Epithelial cell of proximal tubule (primary cell): ENCODE data around the gene DHRS1. TPM values are rescaled to one million over a fixed set of nuclear protein-coding genes. Genes with fewer than 3 reads are reported as not detected.
A peak's percentile ranks its signal among the peaks of the same experiment; 100 is the strongest.

Experiments used
- DNase-seq: peaks from one replicate; pipeline ENCODE4 v3.0.0-alpha.2; 2011; ENCODE audit warnings: low read depth
- H3K4me3 ChIP-seq: 2 replicates; pipeline ENCODE4 v1.5.1; 2011; ENCODE audit warnings: low read depth, mild to moderate bottlenecking, low read length
- total RNA-seq: library from RNA; depleted of rRNA; stranded (reverse); fragments of >200 nt; gene quantifications from 2 replicates; pipeline ENCODE4 v1.2.3, GENCODE V29; 2015
- TF ChIP-seq, protein P1 (sequence below): conservative IDR thresholded peaks from 2 replicates; pipeline ENCODE4 v1.5.1; 2012; ENCODE audit warnings: low read depth, mild to moderate bottlenecking, low read length

DHRS1 gene
- 25.7 and 26.4 TPM in 2 replicates for total RNA-seq

DNA sequence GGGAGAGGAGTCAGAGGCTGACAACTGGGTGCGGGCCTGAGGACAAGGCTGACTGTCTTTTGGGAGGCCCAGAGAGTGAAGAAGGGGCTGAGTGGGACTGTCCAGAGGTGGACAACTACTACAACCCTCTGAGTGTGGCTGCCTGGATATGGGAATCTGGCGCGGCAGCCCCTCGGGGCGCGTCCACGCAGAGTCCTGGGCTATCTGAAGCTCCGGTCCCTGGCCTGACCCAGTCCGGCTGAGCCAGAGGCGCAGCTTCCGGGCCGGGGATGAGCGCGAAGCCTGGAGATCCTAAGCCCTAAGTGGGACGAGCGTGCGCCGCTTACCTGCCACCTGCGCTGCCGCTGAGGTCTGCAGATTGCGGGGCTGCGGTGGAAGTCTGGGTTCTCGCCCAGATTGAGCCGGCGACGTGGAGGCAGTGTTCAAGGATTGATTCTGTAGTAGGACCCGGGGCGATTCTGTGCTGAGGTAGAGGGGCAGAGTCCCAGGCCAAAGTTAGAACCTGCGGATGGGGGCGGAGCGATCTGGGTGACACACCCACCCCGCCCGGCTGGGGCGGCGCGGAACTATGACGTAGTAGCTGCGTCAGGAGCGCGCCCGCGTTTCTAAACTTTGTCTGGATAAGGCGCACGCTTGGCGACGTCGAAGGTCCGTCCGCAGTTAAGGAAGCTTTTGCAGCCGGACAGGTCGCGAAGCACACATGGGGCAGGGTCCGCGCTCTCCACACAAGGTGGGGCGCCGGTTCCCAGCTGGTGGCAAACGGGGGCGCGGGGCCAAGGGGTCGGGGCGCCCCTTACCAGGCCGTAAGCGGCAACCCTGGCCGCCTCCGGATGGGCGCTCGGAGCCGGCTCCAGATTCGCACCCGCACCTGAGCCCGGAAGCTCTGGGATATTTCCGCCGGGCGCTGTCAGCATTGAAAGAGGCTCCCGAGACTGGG is at the start of gene DHRS1, which contains the start of gene NOP9:
TSS of gene DHRS1 (minus strand) at position 526 of the 937 bp plus-strand sequence. CDS start 674 bp downstream, outside the sequence.
TSS of gene NOP9 (plus strand) at position 596 of the 937 bp plus-strand sequence. CDS start at position 701, 105 bp downstream.
- no peak for DNase-seq
- peak within 1 kb of the TSS; percentile 91 for H3K4me3 ChIP-seq
- TF ChIP-seq, protein P1, sequence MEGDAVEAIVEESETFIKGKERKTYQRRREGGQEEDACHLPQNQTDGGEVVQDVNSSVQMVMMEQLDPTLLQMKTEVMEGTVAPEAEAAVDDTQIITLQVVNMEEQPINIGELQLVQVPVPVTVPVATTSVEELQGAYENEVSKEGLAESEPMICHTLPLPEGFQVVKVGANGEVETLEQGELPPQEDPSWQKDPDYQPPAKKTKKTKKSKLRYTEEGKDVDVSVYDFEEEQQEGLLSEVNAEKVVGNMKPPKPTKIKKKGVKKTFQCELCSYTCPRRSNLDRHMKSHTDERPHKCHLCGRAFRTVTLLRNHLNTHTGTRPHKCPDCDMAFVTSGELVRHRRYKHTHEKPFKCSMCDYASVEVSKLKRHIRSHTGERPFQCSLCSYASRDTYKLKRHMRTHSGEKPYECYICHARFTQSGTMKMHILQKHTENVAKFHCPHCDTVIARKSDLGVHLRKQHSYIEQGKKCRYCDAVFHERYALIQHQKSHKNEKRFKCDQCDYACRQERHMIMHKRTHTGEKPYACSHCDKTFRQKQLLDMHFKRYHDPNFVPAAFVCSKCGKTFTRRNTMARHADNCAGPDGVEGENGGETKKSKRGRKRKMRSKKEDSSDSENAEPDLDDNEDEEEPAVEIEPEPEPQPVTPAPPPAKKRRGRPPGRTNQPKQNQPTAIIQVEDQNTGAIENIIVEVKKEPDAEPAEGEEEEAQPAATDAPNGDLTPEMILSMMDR = no peak

DNA sequence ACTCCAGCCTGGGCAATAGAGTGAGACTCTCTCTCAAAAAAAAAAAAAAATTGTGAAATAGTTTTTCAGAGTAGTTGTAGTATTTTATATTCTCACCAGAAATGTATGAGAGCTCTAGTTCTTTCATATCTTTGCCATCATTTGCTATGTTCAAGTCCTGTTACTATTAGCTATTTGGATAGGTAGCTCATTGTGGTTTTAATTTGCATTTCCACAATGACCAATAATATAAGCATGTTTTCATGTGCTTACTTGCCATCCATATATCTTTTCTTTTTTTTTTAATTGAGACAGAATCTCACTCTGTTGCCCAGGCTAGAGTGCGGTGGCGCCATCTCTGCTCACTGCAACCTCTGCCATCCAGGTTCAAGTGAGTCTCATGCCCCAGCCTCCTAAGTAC is 48.6 kb upstream of the DHRS1 start:
- no peak overlapping the region for H3K4me3 ChIP-seq
- DNase-seq = no peak
- TF ChIP-seq, protein P1 = no peak

DNA sequence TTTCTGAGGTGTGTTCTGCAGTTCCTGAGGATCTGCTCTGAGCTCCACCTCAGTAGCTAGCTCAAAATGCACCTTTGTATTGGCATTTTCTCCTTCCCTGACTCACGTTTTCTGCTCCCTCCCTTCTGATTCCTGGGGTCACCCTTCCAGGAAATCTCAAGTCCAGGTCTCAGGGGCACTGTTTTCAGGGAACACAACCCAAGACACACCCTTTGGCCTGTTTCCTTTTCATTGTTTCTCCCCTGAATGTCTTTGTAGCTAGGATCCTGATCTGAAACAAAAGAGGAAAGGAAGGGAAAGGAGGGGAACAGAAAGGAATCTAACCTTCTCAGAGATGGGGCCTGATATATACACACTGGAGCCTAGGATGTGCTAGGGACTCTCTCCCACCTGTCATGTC is 47.6 kb upstream of the DHRS1 start:
- H3K4me3 ChIP-seq = no peak overlapping the region
- TF ChIP-seq, protein P1 = no peak
- DNase-seq = no peak

DNA sequence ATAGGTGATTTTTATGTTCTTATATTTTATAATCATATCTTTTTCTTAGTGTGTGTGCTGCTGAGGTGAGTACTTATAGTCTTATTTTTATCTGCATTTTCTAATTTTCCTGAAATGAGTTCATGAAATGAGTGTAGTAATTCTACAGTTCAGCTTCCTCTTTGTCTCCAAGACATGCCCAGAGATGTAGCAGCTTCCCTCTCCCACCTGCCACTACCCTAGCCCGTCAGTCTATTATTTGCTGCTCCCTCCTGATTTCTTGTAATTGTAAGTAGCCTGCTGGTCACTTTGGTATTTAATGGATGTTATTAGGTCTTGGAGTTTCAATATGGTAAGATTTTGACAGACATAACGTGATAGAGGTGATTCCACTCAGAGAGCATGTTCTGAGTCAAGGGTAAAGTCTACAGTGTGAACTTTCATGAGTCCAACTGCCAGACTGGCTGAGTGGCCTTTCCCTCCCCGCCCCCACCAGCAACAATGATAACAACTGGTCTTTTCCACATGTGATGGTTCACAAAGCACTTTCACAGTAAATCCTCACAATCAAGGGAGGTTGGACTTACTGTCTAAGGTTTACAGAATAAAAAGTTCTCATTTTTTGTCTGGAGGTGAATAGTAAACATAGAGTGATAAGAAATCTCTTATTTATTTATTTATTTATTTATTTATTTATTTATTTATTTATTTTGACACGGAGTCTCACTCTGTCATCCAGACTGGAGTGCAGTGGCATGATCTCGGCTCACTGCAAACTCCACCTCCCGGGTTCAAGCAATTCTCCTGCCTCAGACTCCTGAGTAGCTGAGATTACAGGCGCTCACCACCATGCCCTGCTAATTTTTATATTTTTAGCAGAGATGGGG is 44.4 kb upstream of the DHRS1 start:
- no peak for DNase-seq
- TF ChIP-seq, protein P1 = no peak
- no peak overlapping the region for H3K4me3 ChIP-seq

DNA sequence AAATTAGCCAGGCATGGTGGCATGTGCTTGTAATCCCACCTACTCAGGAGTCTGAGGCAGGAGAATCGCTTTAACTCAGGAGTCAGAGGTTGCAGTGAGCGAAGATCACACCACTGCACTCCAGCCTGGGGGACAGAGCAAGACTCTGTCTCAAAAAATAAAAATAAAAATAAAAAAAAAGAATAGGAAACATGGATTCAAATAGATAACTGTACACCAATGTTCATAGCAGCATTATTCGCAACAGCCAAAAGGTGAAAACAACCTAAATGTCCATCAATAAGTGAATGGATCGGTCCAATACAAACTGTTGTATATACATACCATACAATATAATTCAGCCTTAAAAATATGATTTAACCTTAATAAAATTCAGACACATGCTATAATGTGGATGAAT is 43.3 kb upstream of the DHRS1 start:
- DNase-seq = no peak
- TF ChIP-seq, protein P1 = no peak
- H3K4me3 ChIP-seq = no peak overlapping the region

DNA sequence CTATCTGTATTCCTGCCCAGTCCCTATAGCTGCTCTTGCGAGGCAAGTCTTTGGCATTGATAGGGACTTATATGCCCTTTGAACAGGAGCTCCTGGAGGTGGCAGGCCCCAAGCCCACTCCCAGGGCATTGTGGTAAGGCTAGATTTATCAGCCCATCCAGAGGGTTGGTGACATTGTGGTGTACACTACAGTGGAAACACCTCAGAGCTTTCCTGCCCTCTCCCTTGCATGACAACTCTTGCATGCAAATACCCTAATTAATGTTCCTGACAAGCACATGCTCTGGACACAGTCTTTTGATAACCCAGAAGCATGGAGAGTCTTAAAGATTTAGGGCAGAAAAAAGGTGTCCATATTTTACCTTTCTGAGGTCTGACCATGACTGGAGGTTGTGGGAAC is 41.0 kb upstream of the DHRS1 start:
- H3K4me3 ChIP-seq = no peak overlapping the region
- TF ChIP-seq, protein P1 = no peak
- DNase-seq = no peak
